Measurements from ENCODE around the gene ADAMTS17.

The ADAMTS17 gene

DNA sequence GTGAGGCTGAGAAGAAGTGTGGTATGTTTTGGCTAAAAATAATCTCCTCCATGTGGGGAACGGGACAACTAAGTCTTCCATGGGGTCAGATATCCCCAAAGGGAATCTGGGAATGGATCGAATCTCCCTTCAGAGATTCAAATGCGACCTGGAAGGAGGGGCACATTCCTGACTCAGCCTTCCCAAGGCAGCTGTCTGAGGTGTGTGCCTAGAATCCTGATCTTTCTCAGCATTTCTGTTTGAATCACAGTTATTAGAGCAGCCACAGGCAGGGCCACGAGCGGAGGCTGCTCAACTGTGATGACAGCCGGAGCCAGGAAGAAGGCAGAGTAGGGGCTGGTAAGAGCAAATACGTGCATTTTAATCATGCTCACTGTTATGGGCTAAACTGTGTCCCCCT is 135.1 kb downstream of the ADAMTS17 start:
- no peak for DNase-seq (ENCODE audit: low spot score)
- TF ChIP-seq, protein P1, sequence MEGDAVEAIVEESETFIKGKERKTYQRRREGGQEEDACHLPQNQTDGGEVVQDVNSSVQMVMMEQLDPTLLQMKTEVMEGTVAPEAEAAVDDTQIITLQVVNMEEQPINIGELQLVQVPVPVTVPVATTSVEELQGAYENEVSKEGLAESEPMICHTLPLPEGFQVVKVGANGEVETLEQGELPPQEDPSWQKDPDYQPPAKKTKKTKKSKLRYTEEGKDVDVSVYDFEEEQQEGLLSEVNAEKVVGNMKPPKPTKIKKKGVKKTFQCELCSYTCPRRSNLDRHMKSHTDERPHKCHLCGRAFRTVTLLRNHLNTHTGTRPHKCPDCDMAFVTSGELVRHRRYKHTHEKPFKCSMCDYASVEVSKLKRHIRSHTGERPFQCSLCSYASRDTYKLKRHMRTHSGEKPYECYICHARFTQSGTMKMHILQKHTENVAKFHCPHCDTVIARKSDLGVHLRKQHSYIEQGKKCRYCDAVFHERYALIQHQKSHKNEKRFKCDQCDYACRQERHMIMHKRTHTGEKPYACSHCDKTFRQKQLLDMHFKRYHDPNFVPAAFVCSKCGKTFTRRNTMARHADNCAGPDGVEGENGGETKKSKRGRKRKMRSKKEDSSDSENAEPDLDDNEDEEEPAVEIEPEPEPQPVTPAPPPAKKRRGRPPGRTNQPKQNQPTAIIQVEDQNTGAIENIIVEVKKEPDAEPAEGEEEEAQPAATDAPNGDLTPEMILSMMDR (IDR thresholded peaks at IDR 0.05; ENCODE audit: borderline replicate concordance, control extremely low read depth, extremely low read depth, insufficient read depth, missing control alignments), result no peak
- in situ Hi-C loops (cut with MboI; ENCODE audit: low sequenced_read_pairs, unreplicated experiment), result no loop called here

DNA sequence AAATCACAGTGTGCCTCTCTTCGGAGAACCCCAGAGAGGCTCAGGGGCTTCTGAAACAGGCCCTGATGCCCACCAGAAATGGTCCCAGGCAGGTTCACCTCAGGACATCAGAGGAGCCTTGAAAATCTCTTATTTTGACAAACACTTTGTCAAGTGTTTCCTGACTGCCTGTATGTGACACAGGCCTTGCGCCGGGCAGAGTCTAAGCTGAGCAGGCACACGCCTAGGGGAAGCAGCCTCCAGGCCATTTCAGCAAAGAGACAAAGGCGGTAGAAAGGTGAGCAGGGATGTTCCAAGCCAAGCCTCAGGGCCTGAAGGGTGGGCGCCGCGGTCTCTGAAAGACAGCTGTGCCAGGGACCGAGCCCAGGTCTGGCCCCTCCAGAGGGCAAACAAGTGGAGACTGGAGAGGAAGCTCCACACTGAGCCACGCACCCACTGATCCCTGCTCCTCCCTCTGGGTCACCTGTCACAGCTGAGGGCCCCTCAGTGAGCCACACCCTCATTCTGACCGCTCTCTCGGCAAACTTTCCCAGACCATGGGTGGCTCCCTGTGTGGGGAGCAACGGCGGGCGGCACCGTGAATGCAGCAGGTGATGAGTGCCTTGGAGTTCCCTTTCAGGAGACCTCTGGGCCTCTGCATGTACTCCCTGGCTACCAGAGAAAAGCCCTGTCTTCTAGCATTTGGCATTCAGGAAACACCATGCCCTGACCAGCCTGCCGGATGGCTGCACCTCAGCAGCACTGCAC is 136.1 kb downstream of the ADAMTS17 start:
- no peak for DNase-seq (ENCODE audit: low spot score)
- TF ChIP-seq, protein P1 (IDR thresholded peaks at IDR 0.05; ENCODE audit: borderline replicate concordance, control extremely low read depth, extremely low read depth, insufficient read depth, missing control alignments), result no peak
- in situ Hi-C loops (cut with MboI; ENCODE audit: low sequenced_read_pairs, unreplicated experiment), result no loop called here

DNA sequence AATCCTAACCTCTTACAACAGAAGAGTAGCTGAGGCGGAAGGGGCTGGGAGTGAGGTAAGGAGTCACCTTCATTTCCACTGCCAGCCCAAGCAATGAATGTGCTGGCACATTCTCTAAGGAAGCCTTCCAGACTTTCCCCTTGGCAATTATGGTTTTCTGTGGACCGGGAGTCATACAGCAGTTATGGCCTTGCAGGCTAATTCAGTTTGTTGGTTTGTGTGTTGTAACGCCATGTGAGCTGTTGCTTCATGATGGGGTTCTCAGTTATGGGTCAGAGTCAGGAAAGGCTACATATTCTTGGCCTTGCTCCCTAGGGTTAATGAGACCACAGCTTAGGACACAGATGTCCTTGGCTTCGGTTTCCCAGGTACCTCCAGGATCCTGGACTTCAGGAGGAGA is 137.0 kb downstream of the ADAMTS17 start:
- TF ChIP-seq, protein P1 (IDR thresholded peaks at IDR 0.05; ENCODE audit: borderline replicate concordance, control extremely low read depth, extremely low read depth, insufficient read depth, missing control alignments), result no peak
- in situ Hi-C loops (cut with MboI; ENCODE audit: low sequenced_read_pairs, unreplicated experiment), result no loop called here
- DNase-seq (ENCODE audit: low spot score), result no peak

DNA sequence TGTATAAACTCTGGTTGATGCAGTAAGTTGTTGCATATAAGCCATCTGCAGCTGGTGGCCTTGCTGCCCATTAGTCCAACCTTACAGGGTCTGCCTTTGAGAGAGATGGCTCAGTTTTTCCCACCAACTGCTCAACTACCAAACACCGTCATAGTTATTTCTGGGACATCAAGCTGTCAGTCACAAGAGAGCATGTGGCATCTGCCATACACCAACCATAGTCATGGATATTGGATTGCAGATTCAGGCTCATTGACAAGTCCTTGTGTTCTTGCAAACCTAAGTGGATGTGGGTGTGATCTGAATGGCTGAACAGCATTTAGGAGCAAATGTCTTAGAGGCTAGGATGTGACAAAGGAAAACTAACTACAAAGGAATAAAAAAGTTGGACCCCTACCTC is 137.6 kb downstream of the ADAMTS17 start:
- no peak for DNase-seq (ENCODE audit: low spot score)
- TF ChIP-seq, protein P1 (IDR thresholded peaks at IDR 0.05; ENCODE audit: borderline replicate concordance, control extremely low read depth, extremely low read depth, insufficient read depth, missing control alignments), result no peak
- in situ Hi-C loops (cut with MboI; ENCODE audit: low sequenced_read_pairs, unreplicated experiment), result no loop called here

DNA sequence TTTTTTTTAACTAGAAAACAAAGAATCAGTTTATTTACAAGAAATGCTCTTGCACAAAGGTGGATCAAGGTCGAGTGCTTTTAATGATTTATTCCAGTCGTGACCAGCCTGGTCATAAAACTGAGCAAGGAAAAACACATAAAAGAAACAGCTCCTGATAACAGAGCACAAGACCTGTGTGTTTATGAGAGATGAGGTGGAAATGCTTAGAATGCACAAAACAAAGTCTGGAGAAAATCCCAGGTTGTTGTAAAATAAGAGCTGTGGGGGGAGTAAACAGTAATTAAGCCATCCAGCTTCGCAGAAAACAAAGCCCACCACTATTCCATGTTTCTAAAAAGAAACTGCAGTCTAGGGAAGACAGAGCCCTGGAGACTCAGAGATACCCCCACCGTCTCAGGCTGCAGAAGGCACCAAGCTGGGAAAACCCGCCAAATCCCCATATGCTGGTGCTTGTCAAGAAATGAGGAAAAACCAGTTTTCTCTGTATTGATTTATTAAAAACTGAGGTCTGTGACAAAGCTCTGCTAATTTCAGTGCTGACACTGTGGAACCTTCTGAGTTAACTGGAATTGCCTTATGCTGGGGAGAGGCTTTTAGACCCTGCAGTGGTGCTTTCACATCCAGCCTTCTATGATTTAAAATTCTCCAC is 139.3 kb downstream of the ADAMTS17 start:
- TF ChIP-seq, protein P1 (IDR thresholded peaks at IDR 0.05; ENCODE audit: borderline replicate concordance, control extremely low read depth, extremely low read depth, insufficient read depth, missing control alignments), result no peak
- in situ Hi-C loops (cut with MboI; ENCODE audit: low sequenced_read_pairs, unreplicated experiment), result no loop called here
- DNase-seq (ENCODE audit: low spot score), result no peak

DNA sequence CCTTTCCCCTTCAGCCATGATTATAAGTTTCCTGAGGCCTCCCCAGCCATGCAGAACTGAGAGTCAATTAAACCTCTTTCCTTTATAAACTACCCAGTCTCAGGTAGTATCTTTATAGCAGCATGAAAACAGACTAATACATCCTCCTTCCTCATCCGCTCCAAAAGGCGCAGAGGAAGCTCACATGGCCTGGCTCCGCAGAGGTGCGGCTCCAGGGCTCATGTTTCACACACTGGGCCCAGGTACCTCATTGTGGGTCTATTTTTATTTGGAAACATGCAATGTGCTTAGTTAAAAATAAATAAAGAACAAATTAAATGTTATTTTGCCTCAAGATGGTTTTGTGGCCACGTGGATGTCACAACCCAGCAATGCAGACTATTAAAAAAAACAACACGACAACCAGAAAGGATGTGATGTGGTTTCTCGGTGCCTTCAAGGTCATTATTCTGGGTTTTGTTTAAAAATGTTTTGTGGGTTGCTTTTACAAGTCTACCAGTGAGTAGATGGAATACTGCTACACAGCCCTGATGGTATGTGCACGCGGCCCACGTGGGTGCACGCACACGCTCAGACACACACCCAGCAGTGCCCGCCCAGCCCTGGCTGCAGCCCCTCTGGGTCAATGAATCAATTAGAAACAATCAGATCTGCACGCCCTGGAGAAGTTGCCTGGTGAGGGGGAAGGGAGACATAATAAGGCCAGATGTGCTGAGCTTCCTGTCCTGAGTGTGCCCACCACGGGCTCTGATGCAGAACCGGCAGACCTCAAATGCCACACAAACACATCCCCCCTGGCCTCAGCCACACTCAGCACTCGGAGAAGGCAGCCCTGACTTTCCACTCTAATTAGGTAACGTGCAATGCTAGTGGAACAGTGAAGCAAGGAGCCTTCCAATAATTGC is 140.1 kb downstream of the ADAMTS17 start:
- no peak for DNase-seq (ENCODE audit: low spot score)

More for the DNA sequence above, 140.1 kb downstream of the ADAMTS17 start:
- in situ Hi-C loops (cut with MboI; ENCODE audit: low sequenced_read_pairs, unreplicated experiment), result no loop called here
- TF ChIP-seq, protein P1 (IDR thresholded peaks at IDR 0.05; ENCODE audit: borderline replicate concordance, control extremely low read depth, extremely low read depth, insufficient read depth, missing control alignments), result no peak

Data from GM13976 (cell line).